GM12878 (cell line): ENCODE results near the gene DOCK9. TPM values are rescaled to one million over a fixed set of nuclear protein-coding genes. Genes with fewer than 3 reads are reported as not detected.

ENCODE experiments used
- ATAC-seq: fragments of 200-7000 bp; cut with Tn5 transposase; 3 replicates; pipeline ENCODE4 v1.9.1; 2020; ENCODE audit warnings: mild to moderate bottlenecking, moderate library complexity
- BruUV-seq: library from RNA; stranded (reverse); fragments of 400-500 nt; replicated peaks from 2 replicates; lab custom pipeline; 2021; lab: Mats Ljungman, UMichigan
- CTCF ChIA-PET: fragments of 300-600 bp; sonication (Branson Sonifier 250); formaldehyde crosslinking; extraction: SDS; loops from one replicate; lab custom pipeline; 2021; ENCODE audit warnings: inconsistent platforms; lab: Yijun Ruan, JAX
- POLR2A ChIA-PET: fragments of 350-600 bp; formaldehyde crosslinking; extraction: SDS; loops from one replicate; lab custom pipeline; 2021; ENCODE audit warnings: inconsistent platforms; lab: Charles Lee
- RAD21 ChIA-PET: fragments of 300-600 bp; sonication (Branson Sonifier 250); formaldehyde crosslinking; loops from one replicate; lab custom pipeline; 2023; ENCODE audit warnings: antibody characterized with exemption; ENCODE audit not compliant: unreplicated experiment; lab: Charles Lee
- SMC1A ChIA-PET: fragments of 300-600 bp; sonication (Branson Sonifier 250); formaldehyde crosslinking; loops from one replicate; lab custom pipeline; 2023; ENCODE audit not compliant: unreplicated experiment, uncharacterized antibody; lab: Charles Lee
- DNase-seq: peaks from one replicate; pipeline ENCODE4 v3.0.0-alpha.2; 2011; ENCODE audit warnings: low read depth, low spot score
- FAIRE-seq: peaks from 3 replicates; lab custom pipeline; 2011; peaks lifted over from hg19 to GRCh38; lab: Jason Lieb, UNC
- H2AFZ ChIP-seq: 2 replicates; pipeline ENCODE4 v1.6.0; 2011; ENCODE audit warnings: low read depth, low read length, control low read depth; ENCODE audit not compliant: control insufficient read depth
- H3K27ac ChIP-seq: 2 replicates; pipeline ENCODE4 v1.5.1; 2011; ENCODE audit warnings: control low read depth; ENCODE audit not compliant: control insufficient read depth, insufficient read depth
- H3K27me3 ChIP-seq, 2 experiments: replicated peaks in 1 of 2; 2 replicates each; pipeline versions ENCODE4 v1.6.0 to v1.6.1; 2011; ENCODE audit warnings: low read length in 1 of 2; ENCODE audit not compliant: control insufficient read depth in 2 of 2, insufficient read depth in 2 of 2
- H3K36me3 ChIP-seq, 2 experiments: 2 replicates each; pipeline ENCODE4 v1.5.1; 2011; ENCODE audit warnings: low read length in 1 of 2; ENCODE audit not compliant: control insufficient read depth in 2 of 2, insufficient read depth in 2 of 2
- H3K4me1 ChIP-seq: 2 replicates; pipeline ENCODE4 v1.6.1; 2011; ENCODE audit warnings: mild to moderate bottlenecking, low read length, moderate library complexity, mixed read lengths; ENCODE audit not compliant: control insufficient read depth, insufficient read depth
- H3K4me2 ChIP-seq: 2 replicates; pipeline ENCODE4 v1.6.0; 2011; ENCODE audit warnings: control low read depth; ENCODE audit not compliant: control insufficient read depth, insufficient read depth
- H3K4me3 ChIP-seq: fragments of 200-600 bp; sonication (generic); 2 replicates; pipeline ENCODE4 v1.5.1; 2016
- H3K79me2 ChIP-seq: 2 replicates; pipeline ENCODE4 v1.6.0; 2011; ENCODE audit warnings: low read length; ENCODE audit not compliant: control insufficient read depth, insufficient read depth
- H3K9ac ChIP-seq: 2 replicates; pipeline ENCODE4 v1.8.0; 2011; ENCODE audit warnings: low read length, control low read depth, mixed read lengths; ENCODE audit not compliant: control insufficient read depth, insufficient read depth
- H3K9me3 ChIP-seq: replicated peaks from 3 replicates; pipeline ENCODE4 v1.5.1; 2011; ENCODE audit warnings: mild to moderate bottlenecking, low read length; ENCODE audit not compliant: control insufficient read depth, insufficient read depth
- H4K20me1 ChIP-seq: 2 replicates; pipeline ENCODE4 v1.6.0; 2011; ENCODE audit not compliant: control insufficient read depth, insufficient read depth
- BRCA1 ChIP-seq: IDR thresholded peaks from 2 replicates; pipeline ENCODE4 v1.6.1; 2011; ENCODE audit warnings: low read depth, low read length, improper control_type of control experiment
- CBX3 ChIP-seq: fragments of 200-600 bp; sonication (generic); IDR thresholded peaks from 2 replicates; pipeline ENCODE4 v1.6.1; 2016; ENCODE audit warnings: low read depth, borderline replicate concordance
- E2F4 ChIP-seq: IDR thresholded peaks from 2 replicates; pipeline ENCODE4 v1.6.1; 2012; ENCODE audit warnings: low read depth, low read length, improper control_type of control experiment
- EP300 ChIP-seq, 2 experiments: fragments of 150-350 bp in 1 of 2; IDR thresholded peaks; 2 replicates each; pipeline ENCODE4 v1.6.1; 2011 to 2012; ENCODE audit warnings: low read depth in 2 of 2, low read length in 2 of 2, borderline replicate concordance in 1 of 2, improper control_type of control experiment in 1 of 2, inconsistent platforms in 1 of 2; ENCODE audit not compliant: control insufficient read depth in 1 of 2
- MYC ChIP-seq: IDR thresholded peaks from 2 replicates; pipeline ENCODE4 v1.6.1; 2011; ENCODE audit warnings: mild to moderate bottlenecking, low read length, moderate library complexity, inconsistent platforms; ENCODE audit not compliant: insufficient read depth, insufficient replicate concordance, insufficient read length, severe bottlenecking
- NFIC ChIP-seq: IDR thresholded peaks from 2 replicates; pipeline ENCODE4 v1.6.1; 2012; ENCODE audit warnings: low read depth, mild to moderate bottlenecking, inconsistent platforms, low read length, moderate library complexity
- NFYA ChIP-seq: IDR thresholded peaks from 2 replicates; pipeline ENCODE4 v1.6.1; 2011; ENCODE audit warnings: low read depth, mild to moderate bottlenecking, low read length, improper control_type of control experiment, borderline replicate concordance
- NR2C2 ChIP-seq: IDR thresholded peaks from 2 replicates; pipeline ENCODE4 v1.6.1; 2011; ENCODE audit warnings: borderline replicate concordance, low read depth; ENCODE audit not compliant: control insufficient read depth, insufficient read length
- NR2F1 ChIP-seq: fragments of 450-650 bp; conservative IDR thresholded peaks from 2 replicates; pipeline ENCODE4 v1.6.1; 2017; ENCODE audit warnings: mild to moderate bottlenecking
- PAX5 ChIP-seq: IDR thresholded peaks from 2 replicates; pipeline ENCODE4 v1.6.1; 2011; ENCODE audit warnings: low read depth, low read length, borderline replicate concordance
- RCOR1 ChIP-seq: conservative IDR thresholded peaks from 2 replicates; pipeline ENCODE4 v1.6.1; 2012; ENCODE audit warnings: low read depth, low read length, improper control_type of control experiment
- SP1 ChIP-seq: IDR thresholded peaks from one replicate; pipeline ENCODE4 v1.6.1; 2011; ENCODE audit warnings: low read depth, low read length
- TCF7 ChIP-seq: IDR thresholded peaks from 2 replicates; pipeline ENCODE4 v1.6.1; 2014; ENCODE audit warnings: antibody characterized with exemption, borderline replicate concordance
- WRNIP1 ChIP-seq: IDR thresholded peaks from 2 replicates; pipeline ENCODE4 v1.6.1; 2011; ENCODE audit warnings: low read depth, low read length, improper control_type of control experiment, borderline replicate concordance
- ZNF384 ChIP-seq: IDR thresholded peaks from 2 replicates; pipeline ENCODE4 v1.6.1; 2012; ENCODE audit warnings: low read depth, mild to moderate bottlenecking, low read length, improper control_type of control experiment, borderline replicate concordance
- ZZZ3 ChIP-seq: IDR thresholded peaks from 2 replicates; pipeline ENCODE4 v1.6.1; 2011; ENCODE audit warnings: low read depth; ENCODE audit not compliant: control insufficient read depth, insufficient read length
- WGBS: methylation state at CpG from one replicate; pipeline ENCODE4 v1.1.6; 2016; ENCODE audit warnings: low lambda C conversion rate; ENCODE audit not compliant: insufficient replicate concordance, insufficient coverage; ENCODE audit errors: missing lambda C conversion rate; 5-methylcytosine and 5-hydroxymethylcytosine counted together
- in situ Hi-C: fragments of 300-500 bp; cut with MboI; formaldehyde crosslinking; loops from 9 replicates; pipeline ENCODE4 v1.14.3; 2018; ENCODE audit warnings: mixed read lengths
- intact Hi-C: fragments of 100-400 bp; cut with micrococcal nuclease; formaldehyde crosslinking; loops from one replicate; pipeline ENCODE4 v1.14.2; 2022; ENCODE audit not compliant: unreplicated experiment
- polyA plus RNA-seq, 11 experiments: library from polyadenylated mRNA; depleted of rRNA in 4 of 11; unstranded in 6 of 11; stranded (reverse) in 5 of 11; fragments of >200 nt; fragmentation: Nextera tagmentation in 4 of 11; fragmentation: Illumina TruSeq in 1 of 11; extraction: Ambion mirVana in 4 of 11; extraction: Trizol in 1 of 11; gene quantifications; 1 replicate in 1 of 11; 2 replicates in 10 of 11; pipeline versions ENCODE4 v1.2.1 to v1.2.3, GENCODE V29; 2011 to 2016; ENCODE audit warnings: inconsistent platforms in 2 of 11, missing spikeins in 2 of 11, low read depth in 1 of 11
- total RNA-seq, 4 experiments: library from RNA; depleted of rRNA in 3 of 4; stranded (reverse); fragments of >200 nt in 3 of 4; fragmentation: Illumina TruSeq in 1 of 4; extraction: Trizol in 1 of 4; gene quantifications; 2 replicates each; pipeline versions ENCODE4 v1.2.1 to v1.2.3, GENCODE V29; 2013 to 2021

The DOCK9 gene
- total and polyA plus RNA-seq, 10 of the 15 experiments (the other 5 are each of a cell fraction or from before 2014, with no cell fraction given): 0.09 to 2.9 (median 0.74) TPM

GRCh38 chr13:98824376-98825160, 153.3 kb downstream of the DOCK9 start:
- ChIA-PET RAD21 (interaction anchor here (0.8 to 1.0 kb wide), 2 partner anchors 15 to 16 kb away, joined by 3 read pairs; no protein-coding TSS in a partner anchor), CTCF (interaction anchor here (1.0 to 1.4 kb wide), 2 partner anchors 16 to 18 kb away, joined by 3 to 4 read pairs; no protein-coding TSS in a partner anchor), POLR2A (interaction anchor here (1.1 kb wide), 1 partner anchor 12 kb away, joined by 3 read pairs; no protein-coding TSS in a partner anchor), SMC1A (interaction anchor here (0.6 to 1.1 kb wide), 3 partner anchors 14 to 70 kb away, joined by 3 to 4 read pairs (median 3); no protein-coding TSS in a partner anchor)
- Histone ChIP-seq H3K79me2 (no peaks in the 10 kb centered on the region), H3K9ac (no peak overlapping the region), H2AFZ (no peak overlapping the region), H3K36me3 (no peaks in the 10 kb centered on the region), H3K27ac (no peak overlapping the region), H3K4me3 (no peak overlapping the region), H3K4me2 (no peak overlapping the region), H3K4me1 (no peaks in the 10 kb centered on the region), H3K9me3 (no peaks in the 10 kb centered on the region), H4K20me1 (no peaks in the 10 kb centered on the region), H3K27me3 (no peaks in the 10 kb centered on the region)
- no peak for ATAC-seq
- in situ Hi-C loops: no loop called here
- intact Hi-C loops: no loop called here
- 41% methylated on average over 13 of the region's 13 CpGs for WGBS
- FAIRE-seq: no peak
- TF ChIP-seq NFYA (no peak), TCF7 (no peak), WRNIP1 (no peak)
- DNase-seq: no peak
- BruUV-seq: no TSS peak

GRCh38 chr13:98823442-98823841, 154.4 kb downstream of the DOCK9 start:
- no TSS peak for BruUV-seq
- in situ Hi-C loops: no loop called here
- ChIA-PET RAD21 (interaction anchor here (1.0 kb wide), 1 partner anchor 17 kb away, joined by 3 read pairs; no protein-coding TSS in a partner anchor), CTCF (no interaction called here), POLR2A (no interaction called here), SMC1A (no interaction called here)
- FAIRE-seq (no peak), ATAC-seq (no peak), DNase-seq (no peak)
- Histone ChIP-seq H3K79me2 (no peaks in the 10 kb centered on the region), H3K9me3 (no peaks in the 10 kb centered on the region), H3K9ac (no peak overlapping the region), H4K20me1 (no peaks in the 10 kb centered on the region), H3K4me2 (no peak overlapping the region), H3K4me1 (no peaks in the 10 kb centered on the region), H3K36me3 (no peaks in the 10 kb centered on the region), H3K27ac (no peak overlapping the region), H3K4me3 (no peak overlapping the region), H3K27me3 (no peaks in the 10 kb centered on the region), H2AFZ (no peak overlapping the region)
- 73% methylated on average over 5 of the region's 5 CpGs for WGBS
- intact Hi-C loops: no loop called here
- TF ChIP-seq BRCA1 (no peak), CBX3 (no peak), RCOR1 (no peak), NFIC (no peak), NR2C2 (no peak), PAX5 (no peak), E2F4 (no peak), EP300 (IDR thresholded peaks at IDR 0.05; ENCODE audit: borderline replicate concordance in 1 of 2, control insufficient read depth in 1 of 2, low read depth in 2 of 2, low read length in 2 of 2) (no peak), ZNF384 (no peak), NR2F1 (no peak), MYC (no peak), SP1 (no peak), ZZZ3 (no peak)
